SK-N-SH (cell line): ENCODE results near the gene MEIS2.

Experiments used
- EP300 ChIP-seq, 2 experiments: IDR thresholded peaks; 2 replicates each; pipeline versions ENCODE4 v1.4.0 to v1.6.1; 2012; ENCODE audit warnings: borderline replicate concordance in 1 of 2, low read depth in 1 of 2, low read length in 1 of 2
- EZH2phosphoT487 ChIP-seq: fragments of 200-600 bp; sonication (generic); IDR thresholded peaks from 2 replicates; pipeline ENCODE4 v1.6.1; 2017; ENCODE audit warnings: low read depth, mixed run types, mild to moderate bottlenecking, antibody characterized with exemption, moderate library complexity, borderline replicate concordance
- FOXJ3 ChIP-seq: sonication (generic); formaldehyde crosslinking; IDR thresholded peaks from 2 replicates; pipeline ENCODE4 v1.5.1; 2020; ENCODE audit warnings: mild to moderate bottlenecking, missing genetic modification reagents
- GABPA ChIP-seq: IDR thresholded peaks from 2 replicates; pipeline ENCODE4 v1.4.0; 2012; ENCODE audit warnings: low read depth, mild to moderate bottlenecking
- JUND ChIP-seq: IDR thresholded peaks from 2 replicates; pipeline ENCODE4 v1.4.0; 2012
- MXI1 ChIP-seq: IDR thresholded peaks from 2 replicates; pipeline ENCODE4 v1.6.1; 2012; ENCODE audit warnings: mild to moderate bottlenecking, low read depth, low read length, improper control_type of control experiment
- RFX5 ChIP-seq: IDR thresholded peaks from 2 replicates; pipeline ENCODE4 v1.6.1; 2012; ENCODE audit warnings: mild to moderate bottlenecking, improper control_type of control experiment, low read length
- YY1 ChIP-seq: IDR thresholded peaks from 2 replicates; pipeline ENCODE4 v1.4.0; 2012; ENCODE audit warnings: low read depth, mild to moderate bottlenecking
- TF ChIP-seq, protein P1 (sequence below): fragments of 200-600 bp; sonication (generic); IDR thresholded peaks from 2 replicates; pipeline ENCODE4 v1.6.1; 2017; ENCODE audit warnings: antibody characterized with exemption, mild to moderate bottlenecking, moderate library complexity
- TF ChIP-seq, protein P2 (sequence below): IDR thresholded peaks from 2 replicates; pipeline ENCODE4 v1.4.0; 2012; ENCODE audit warnings: low read depth

- TF ChIP-seq EZH2phosphoT487: no peak
- TF ChIP-seq, protein P1, sequence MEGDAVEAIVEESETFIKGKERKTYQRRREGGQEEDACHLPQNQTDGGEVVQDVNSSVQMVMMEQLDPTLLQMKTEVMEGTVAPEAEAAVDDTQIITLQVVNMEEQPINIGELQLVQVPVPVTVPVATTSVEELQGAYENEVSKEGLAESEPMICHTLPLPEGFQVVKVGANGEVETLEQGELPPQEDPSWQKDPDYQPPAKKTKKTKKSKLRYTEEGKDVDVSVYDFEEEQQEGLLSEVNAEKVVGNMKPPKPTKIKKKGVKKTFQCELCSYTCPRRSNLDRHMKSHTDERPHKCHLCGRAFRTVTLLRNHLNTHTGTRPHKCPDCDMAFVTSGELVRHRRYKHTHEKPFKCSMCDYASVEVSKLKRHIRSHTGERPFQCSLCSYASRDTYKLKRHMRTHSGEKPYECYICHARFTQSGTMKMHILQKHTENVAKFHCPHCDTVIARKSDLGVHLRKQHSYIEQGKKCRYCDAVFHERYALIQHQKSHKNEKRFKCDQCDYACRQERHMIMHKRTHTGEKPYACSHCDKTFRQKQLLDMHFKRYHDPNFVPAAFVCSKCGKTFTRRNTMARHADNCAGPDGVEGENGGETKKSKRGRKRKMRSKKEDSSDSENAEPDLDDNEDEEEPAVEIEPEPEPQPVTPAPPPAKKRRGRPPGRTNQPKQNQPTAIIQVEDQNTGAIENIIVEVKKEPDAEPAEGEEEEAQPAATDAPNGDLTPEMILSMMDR: no peak
- no peak for TF ChIP-seq FOXJ3 (CRISPR knock-in tag)
- TF ChIP-seq EP300 (IDR thresholded peaks at IDR 0.05; ENCODE audit: borderline replicate concordance in 1 of 2, low read depth in 1 of 2, low read length in 1 of 2): no peak
- TF ChIP-seq MXI1: no peak
- no peak for TF ChIP-seq JUND
- TF ChIP-seq, protein P2, sequence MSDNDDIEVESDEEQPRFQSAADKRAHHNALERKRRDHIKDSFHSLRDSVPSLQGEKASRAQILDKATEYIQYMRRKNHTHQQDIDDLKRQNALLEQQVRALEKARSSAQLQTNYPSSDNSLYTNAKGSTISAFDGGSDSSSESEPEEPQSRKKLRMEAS: no peak
- no peak for TF ChIP-seq GABPA
- no peak for TF ChIP-seq YY1
- no peak for TF ChIP-seq RFX5
Measured at GRCh38 chr15:36897834-36898233, 202.5 kb downstream of the MEIS2 start.
